ENCODE data around the gene RASSF8. TPM values are rescaled to one million over a fixed set of nuclear protein-coding genes. Genes with fewer than 3 reads are reported as not detected.

The RASSF8 gene
- total and polyA plus RNA-seq, 9 of the 15 experiments (the other 6 are each of a cell fraction or from before 2014, with no cell fraction given): 0.01 to 0.36 (median 0.12) TPM; not detected in 1

DNA sequence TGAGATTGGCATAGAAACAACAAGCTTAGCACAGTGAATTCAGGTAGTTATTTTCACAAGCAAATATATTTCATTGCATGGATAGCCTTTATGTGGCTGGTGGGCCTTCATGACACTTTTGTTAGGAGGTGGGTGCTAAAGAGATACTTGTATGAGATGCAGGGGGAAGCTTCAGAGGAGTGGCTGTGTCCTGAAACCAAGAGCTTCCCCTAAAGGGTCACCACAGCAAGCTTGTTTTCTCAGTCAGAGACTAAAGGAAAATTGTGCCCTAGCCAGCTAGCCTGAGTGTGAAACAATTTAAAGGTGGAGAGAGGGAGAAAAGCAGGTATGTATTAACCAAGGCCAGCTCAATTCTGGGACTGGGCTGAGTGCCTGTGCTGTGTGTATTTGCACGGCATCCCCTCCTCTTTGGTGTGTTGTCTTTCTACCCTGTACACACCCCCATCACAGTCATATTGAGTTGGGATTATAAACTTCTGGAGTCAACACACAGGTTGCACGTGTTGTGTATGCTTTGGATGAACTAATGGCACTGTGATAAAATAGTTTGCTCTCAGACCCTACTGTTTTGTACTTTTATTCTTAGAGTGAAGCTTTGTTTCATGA is 79.2 kb downstream of the RASSF8 start:
- 0% methylated on average over 2 of the region's 2 CpGs for WGBS (ENCODE audit: insufficient coverage, low coverage, missing lambda C conversion rate)
- H3K4me2 ChIP-seq (ENCODE audit: insufficient read depth, low read length): no peak overlapping the region
- no peak overlapping the region for H3K27ac ChIP-seq (ENCODE audit: extremely low read depth, low read depth, low read length)
- H3K79me2 ChIP-seq (ENCODE audit: control insufficient read depth, insufficient read depth, low read length): no peaks in the 10 kb centered on the region
- DNase-seq (ENCODE audit: extremely low read depth in 1 of 4, low spot score in 3 of 4) (no peak), FAIRE-seq (no peak), ATAC-seq (no peak)
- ChIA-PET CTCF (ENCODE audit: low intra/inter-chr PET ratio) (no interaction called here), POLR2A (interaction anchor here (0.6 to 2.2 kb wide), 3 partner anchors 21 to 1103 kb away, joined by 3 to 5 read pairs (median 4); no protein-coding TSS in a partner anchor)
- no peaks in the 10 kb centered on the region for H3K36me3 ChIP-seq (ENCODE audit: control insufficient read depth, insufficient read depth, low read length)
- no peak overlapping the region for H3K4me3 ChIP-seq
- H3K9me1 ChIP-seq (ENCODE audit: control insufficient read depth, insufficient read depth, low read length): no peaks in the 10 kb centered on the region
- H3K9ac ChIP-seq (ENCODE audit: insufficient read depth in 1 of 2, low read depth in 2 of 2, low read length in 2 of 2): no peak overlapping the region
- no peaks in the 10 kb centered on the region for H3K4me1 ChIP-seq (replicated peaks in 1 of 2; ENCODE audit: control insufficient read depth in 2 of 2, insufficient read depth in 2 of 2, low read length in 2 of 2)
- intact Hi-C loops (cut with micrococcal nuclease) (no loop called here), in situ Hi-C loops (cut with MboI) (no loop called here)
- H3K27me3 ChIP-seq (ENCODE audit: control insufficient read depth in 2 of 2, insufficient read depth in 2 of 2, low read length in 2 of 2): no peaks in the 10 kb centered on the region
- H3K9me3 ChIP-seq (replicated peaks; ENCODE audit: control insufficient read depth, insufficient read depth, low read depth, low read length): no peaks in the 10 kb centered on the region
- H2AFZ ChIP-seq (ENCODE audit: low read depth, low read length): no peak overlapping the region
- no peak for TF ChIP-seq ZNF639 (CRISPR knock-in tag; conservative IDR thresholded peaks at IDR 0.05 in 1 of 2, IDR thresholded peaks at IDR 0.05 in 1 of 2)
- TF ChIP-seq DMBX1 (CRISPR knock-in tag; IDR thresholded peaks at IDR 0.05; ENCODE audit: borderline replicate concordance): no peak
- TF ChIP-seq ESRRA (IDR thresholded peaks at IDR 0.05; ENCODE audit: borderline replicate concordance, low read depth): no peak
- TF ChIP-seq TRIM24 (IDR thresholded peaks at IDR 0.05): no peak
- no peak for TF ChIP-seq POLR3G (IDR thresholded peaks at IDR 0.05; ENCODE audit: extremely low read depth, insufficient read length, insufficient replicate concordance)
- no TSS peak for BruUV-seq (replicated peaks)
- no peaks in the 10 kb centered on the region for H4K20me1 ChIP-seq (replicated peaks; ENCODE audit: control insufficient read depth, insufficient read depth, low read length)
